GM23338 (cell line): ENCODE results near the gene NBAS. TPM values are rescaled to one million over a fixed set of nuclear protein-coding genes. Genes with fewer than 3 reads are reported as not detected.

ENCODE experiments used
- ATAC-seq: fragments of 200-7000 bp; cut with Tn5 transposase; 3 replicates; pipeline ENCODE4 v1.9.1; 2020
- DNase-seq: peaks from one replicate; pipeline ENCODE4 v3.0.0-alpha.2; 2015; ENCODE audit warnings: low spot score
- H2AFZ ChIP-seq: fragments of 200-600 bp; sonication (generic); 2 replicates; pipeline ENCODE4 v1.8.0; 2016; ENCODE audit warnings: antibody characterized with exemption, mild to moderate bottlenecking, moderate library complexity
- H3F3A ChIP-seq: fragments of 200-600 bp; sonication (generic); replicated peaks from 2 replicates; pipeline ENCODE4 v1.8.0; 2017; ENCODE audit warnings: antibody characterized with exemption, mixed run types, low read depth
- H3K27ac ChIP-seq: fragments of 200-600 bp; sonication (generic); 2 replicates; pipeline ENCODE4 v1.6.1; 2016; ENCODE audit warnings: low read depth
- H3K27me3 ChIP-seq: fragments of 200-600 bp; sonication (generic); 2 replicates; pipeline ENCODE4 v1.8.0; 2016; ENCODE audit warnings: mild to moderate bottlenecking, mixed run types, moderate library complexity; ENCODE audit not compliant: insufficient read depth
- H3K36me3 ChIP-seq: fragments of 200-600 bp; sonication (generic); 2 replicates; pipeline ENCODE4 v1.8.0; 2016; ENCODE audit warnings: mild to moderate bottlenecking; ENCODE audit not compliant: insufficient read depth
- H3K4me1 ChIP-seq: fragments of 200-600 bp; sonication (generic); 2 replicates; pipeline ENCODE4 v1.8.0; 2016; ENCODE audit warnings: mild to moderate bottlenecking, moderate library complexity; ENCODE audit not compliant: insufficient read depth
- H3K4me2 ChIP-seq: fragments of 200-600 bp; sonication (generic); 2 replicates; pipeline ENCODE4 v1.7.1; 2017; ENCODE audit warnings: mixed run types
- H3K4me3 ChIP-seq: fragments of 200-600 bp; sonication (generic); 2 replicates; pipeline ENCODE4 v1.6.1; 2016; ENCODE audit warnings: mixed run types
- H3K79me2 ChIP-seq: fragments of 200-600 bp; sonication (generic); replicated peaks from 2 replicates; pipeline ENCODE4 v1.8.0; 2017; ENCODE audit warnings: mild to moderate bottlenecking; ENCODE audit not compliant: insufficient read depth
- H3K9me2 ChIP-seq: fragments of 200-600 bp; sonication (generic); 2 replicates; pipeline ENCODE4 v1.8.0; 2017; ENCODE audit not compliant: insufficient read depth
- H4K20me1 ChIP-seq: fragments of 200-600 bp; sonication (generic); replicated peaks from 2 replicates; pipeline ENCODE4 v1.8.0; 2017; ENCODE audit warnings: mild to moderate bottlenecking; ENCODE audit not compliant: insufficient read depth
- H3K27ac Mint-ChIP-seq: 2 replicates; pipeline ENCODE4 v1.8.0; 2020; ENCODE audit warnings: inconsistent platforms, mild to moderate bottlenecking, moderate library complexity, mixed read lengths
- H3K27me3 Mint-ChIP-seq: 3 replicates; pipeline ENCODE4 v1.8.0; 2022; ENCODE audit warnings: low read depth, mild to moderate bottlenecking, moderate library complexity, mixed read lengths, inconsistent platforms; ENCODE audit not compliant: insufficient read depth, poor library complexity
- H3K36me3 Mint-ChIP-seq: 3 replicates; pipeline ENCODE4 v1.8.0; 2021; ENCODE audit warnings: low read depth, mild to moderate bottlenecking, inconsistent platforms, moderate library complexity, mixed read lengths
- H3K4me1 Mint-ChIP-seq: 3 replicates; pipeline ENCODE4 v1.8.0; 2020; ENCODE audit warnings: mild to moderate bottlenecking, inconsistent platforms, mixed read lengths
- H3K4me3 Mint-ChIP-seq: 3 replicates; pipeline ENCODE4 v1.8.0; 2021; ENCODE audit warnings: moderate library complexity, mild to moderate bottlenecking, inconsistent platforms, mixed read lengths
- H3K9me3 Mint-ChIP-seq: 3 replicates; pipeline ENCODE4 v1.8.0; 2020; ENCODE audit warnings: moderate library complexity, mild to moderate bottlenecking, inconsistent platforms, mixed read lengths
- CREB1 ChIP-seq: fragments of 250-450 bp; sonication (Bioruptor Pico); IDR thresholded peaks from 2 replicates; pipeline ENCODE4 v1.5.0; 2020; ENCODE audit warnings: low read depth, mild to moderate bottlenecking, moderate library complexity
- CTCF ChIP-seq, 2 experiments: fragments of 200-600 bp in 1 of 2; sonication (generic) in 1 of 2; conservative IDR thresholded peaks; 2 replicates each; pipeline versions ENCODE4 v1.5.1 to v1.6.1; 2016 to 2017; ENCODE audit warnings: antibody characterized with exemption in 2 of 2, low read depth in 2 of 2, mild to moderate bottlenecking in 2 of 2, moderate library complexity in 1 of 2
- EZH2 ChIP-seq: fragments of 200-600 bp; sonication (generic); IDR thresholded peaks from one replicate; pipeline ENCODE4 v1.8.0; 2017; ENCODE audit warnings: antibody characterized with exemption, mild to moderate bottlenecking, low read depth; ENCODE audit not compliant: unreplicated experiment
- EZH2phosphoT487 ChIP-seq: fragments of 200-600 bp; sonication (generic); IDR thresholded peaks from one replicate; pipeline ENCODE4 v1.8.1; 2018; ENCODE audit warnings: antibody characterized with exemption; ENCODE audit not compliant: unreplicated experiment
- JUNB ChIP-seq: IDR thresholded peaks from one replicate; pipeline ENCODE4 v1.6.1; 2016; ENCODE audit warnings: antibody characterized with exemption; ENCODE audit not compliant: unreplicated experiment
- NANOG ChIP-seq: IDR thresholded peaks from 2 replicates; pipeline ENCODE4 v1.6.1; 2016; ENCODE audit warnings: antibody characterized with exemption, borderline replicate concordance
- POLR2AphosphoS5 ChIP-seq: IDR thresholded peaks from 2 replicates; pipeline ENCODE4 v1.6.1; 2016; ENCODE audit warnings: antibody characterized with exemption, low read depth
- STAT1 ChIP-seq: IDR thresholded peaks from one replicate; pipeline ENCODE4 v1.6.1; 2016; ENCODE audit warnings: antibody characterized with exemption; ENCODE audit not compliant: unreplicated experiment
- ZNF114 ChIP-seq: fragments of 250-450 bp; sonication (Bioruptor Pico); IDR thresholded peaks from 2 replicates; pipeline ENCODE4 v1.5.0; 2020; ENCODE audit warnings: mild to moderate bottlenecking, moderate library complexity
- ZNF331 ChIP-seq: fragments of 250-450 bp; sonication (Bioruptor Pico); IDR thresholded peaks from 2 replicates; pipeline ENCODE4 v1.5.0; 2020; ENCODE audit warnings: low read depth, mild to moderate bottlenecking, moderate library complexity
- polyA plus RNA-seq: library from polyadenylated mRNA; unstranded; fragments of >200 nt; fragmentation: Nextera tagmentation; extraction: Ambion mirVana; gene quantifications from 2 replicates; pipeline ENCODE4 v1.2.1, GENCODE V29; 2016
- total RNA-seq: library from RNA; depleted of rRNA; stranded (reverse); fragments of >200 nt; shearing (Covaris generic); gene quantifications from 2 replicates; pipeline ENCODE4 v1.2.3, GENCODE V29; 2014
- TF ChIP-seq, protein P1 (sequence below): IDR thresholded peaks from 2 replicates; pipeline ENCODE4 v1.6.1; 2016; ENCODE audit warnings: antibody characterized with exemption
- TF ChIP-seq, protein P2 (sequence below): fragments of 250-450 bp; sonication (Bioruptor Pico); IDR thresholded peaks from 2 replicates; pipeline ENCODE4 v1.5.0; 2020; ENCODE audit warnings: mild to moderate bottlenecking, moderate library complexity
- TF ChIP-seq, protein P3 (sequence below): IDR thresholded peaks from one replicate; pipeline ENCODE4 v1.6.1; 2018; ENCODE audit warnings: antibody characterized with exemption; ENCODE audit not compliant: unreplicated experiment

The NBAS gene
- total and polyA plus RNA-seq, 2 experiments from 2014 or later: 24.8 to 38.9 TPM

DNA sequence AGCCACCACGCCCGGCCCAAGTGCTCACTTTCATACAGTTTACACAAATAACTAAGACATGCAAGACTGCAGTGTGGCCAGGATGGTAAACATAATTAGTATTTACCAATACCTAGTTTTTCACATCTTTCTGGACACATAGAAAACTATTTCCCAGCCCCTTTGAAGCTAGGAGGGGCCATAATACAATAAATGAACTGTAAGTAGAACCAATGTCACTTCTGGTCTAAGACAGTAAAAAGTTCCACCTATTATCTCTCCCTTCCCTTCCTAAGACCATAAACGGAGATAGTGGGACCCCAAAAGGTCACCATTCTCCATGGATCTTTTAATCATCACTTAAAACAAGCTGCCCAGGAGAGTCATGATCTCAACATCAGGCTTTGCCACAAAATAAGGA is 51.0 kb downstream of the NBAS start:
- Histone ChIP-seq H3K4me3 (no peak overlapping the region), H3K79me2 (no peaks in the 10 kb centered on the region), H3K27me3 (no peaks in the 10 kb centered on the region), H3K36me3 (peaks cover 4% of the 10 kb centered on the region; the same call in 1 of the 2 replicates), H3K9me2 (no peaks in the 10 kb centered on the region), H3F3A (no peaks in the 10 kb centered on the region), H4K20me1 (no peaks in the 10 kb centered on the region), H2AFZ (no peak overlapping the region), H3K4me1 (peaks cover 7% of the 10 kb centered on the region; the same call in 1 of the 2 replicates), H3K4me2 (no peak overlapping the region), H3K27ac (no peak overlapping the region)
- no peak for TF ChIP-seq POLR2AphosphoS5
- TF ChIP-seq, protein P1, sequence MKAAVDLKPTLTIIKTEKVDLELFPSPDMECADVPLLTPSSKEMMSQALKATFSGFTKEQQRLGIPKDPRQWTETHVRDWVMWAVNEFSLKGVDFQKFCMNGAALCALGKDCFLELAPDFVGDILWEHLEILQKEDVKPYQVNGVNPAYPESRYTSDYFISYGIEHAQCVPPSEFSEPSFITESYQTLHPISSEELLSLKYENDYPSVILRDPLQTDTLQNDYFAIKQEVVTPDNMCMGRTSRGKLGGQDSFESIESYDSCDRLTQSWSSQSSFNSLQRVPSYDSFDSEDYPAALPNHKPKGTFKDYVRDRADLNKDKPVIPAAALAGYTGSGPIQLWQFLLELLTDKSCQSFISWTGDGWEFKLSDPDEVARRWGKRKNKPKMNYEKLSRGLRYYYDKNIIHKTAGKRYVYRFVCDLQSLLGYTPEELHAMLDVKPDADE: no peak
- TF ChIP-seq ZNF331: no peak
- no peak for TF ChIP-seq STAT1
- TF ChIP-seq CREB1 (CRISPR knock-in tag): no peak
- no peak for TF ChIP-seq ZNF114 (CRISPR knock-in tag)
- no peak for TF ChIP-seq EZH2phosphoT487
- no peak for TF ChIP-seq EZH2
- TF ChIP-seq NANOG: no peak
- no peak for TF ChIP-seq JUNB
- TF ChIP-seq, protein P2, sequence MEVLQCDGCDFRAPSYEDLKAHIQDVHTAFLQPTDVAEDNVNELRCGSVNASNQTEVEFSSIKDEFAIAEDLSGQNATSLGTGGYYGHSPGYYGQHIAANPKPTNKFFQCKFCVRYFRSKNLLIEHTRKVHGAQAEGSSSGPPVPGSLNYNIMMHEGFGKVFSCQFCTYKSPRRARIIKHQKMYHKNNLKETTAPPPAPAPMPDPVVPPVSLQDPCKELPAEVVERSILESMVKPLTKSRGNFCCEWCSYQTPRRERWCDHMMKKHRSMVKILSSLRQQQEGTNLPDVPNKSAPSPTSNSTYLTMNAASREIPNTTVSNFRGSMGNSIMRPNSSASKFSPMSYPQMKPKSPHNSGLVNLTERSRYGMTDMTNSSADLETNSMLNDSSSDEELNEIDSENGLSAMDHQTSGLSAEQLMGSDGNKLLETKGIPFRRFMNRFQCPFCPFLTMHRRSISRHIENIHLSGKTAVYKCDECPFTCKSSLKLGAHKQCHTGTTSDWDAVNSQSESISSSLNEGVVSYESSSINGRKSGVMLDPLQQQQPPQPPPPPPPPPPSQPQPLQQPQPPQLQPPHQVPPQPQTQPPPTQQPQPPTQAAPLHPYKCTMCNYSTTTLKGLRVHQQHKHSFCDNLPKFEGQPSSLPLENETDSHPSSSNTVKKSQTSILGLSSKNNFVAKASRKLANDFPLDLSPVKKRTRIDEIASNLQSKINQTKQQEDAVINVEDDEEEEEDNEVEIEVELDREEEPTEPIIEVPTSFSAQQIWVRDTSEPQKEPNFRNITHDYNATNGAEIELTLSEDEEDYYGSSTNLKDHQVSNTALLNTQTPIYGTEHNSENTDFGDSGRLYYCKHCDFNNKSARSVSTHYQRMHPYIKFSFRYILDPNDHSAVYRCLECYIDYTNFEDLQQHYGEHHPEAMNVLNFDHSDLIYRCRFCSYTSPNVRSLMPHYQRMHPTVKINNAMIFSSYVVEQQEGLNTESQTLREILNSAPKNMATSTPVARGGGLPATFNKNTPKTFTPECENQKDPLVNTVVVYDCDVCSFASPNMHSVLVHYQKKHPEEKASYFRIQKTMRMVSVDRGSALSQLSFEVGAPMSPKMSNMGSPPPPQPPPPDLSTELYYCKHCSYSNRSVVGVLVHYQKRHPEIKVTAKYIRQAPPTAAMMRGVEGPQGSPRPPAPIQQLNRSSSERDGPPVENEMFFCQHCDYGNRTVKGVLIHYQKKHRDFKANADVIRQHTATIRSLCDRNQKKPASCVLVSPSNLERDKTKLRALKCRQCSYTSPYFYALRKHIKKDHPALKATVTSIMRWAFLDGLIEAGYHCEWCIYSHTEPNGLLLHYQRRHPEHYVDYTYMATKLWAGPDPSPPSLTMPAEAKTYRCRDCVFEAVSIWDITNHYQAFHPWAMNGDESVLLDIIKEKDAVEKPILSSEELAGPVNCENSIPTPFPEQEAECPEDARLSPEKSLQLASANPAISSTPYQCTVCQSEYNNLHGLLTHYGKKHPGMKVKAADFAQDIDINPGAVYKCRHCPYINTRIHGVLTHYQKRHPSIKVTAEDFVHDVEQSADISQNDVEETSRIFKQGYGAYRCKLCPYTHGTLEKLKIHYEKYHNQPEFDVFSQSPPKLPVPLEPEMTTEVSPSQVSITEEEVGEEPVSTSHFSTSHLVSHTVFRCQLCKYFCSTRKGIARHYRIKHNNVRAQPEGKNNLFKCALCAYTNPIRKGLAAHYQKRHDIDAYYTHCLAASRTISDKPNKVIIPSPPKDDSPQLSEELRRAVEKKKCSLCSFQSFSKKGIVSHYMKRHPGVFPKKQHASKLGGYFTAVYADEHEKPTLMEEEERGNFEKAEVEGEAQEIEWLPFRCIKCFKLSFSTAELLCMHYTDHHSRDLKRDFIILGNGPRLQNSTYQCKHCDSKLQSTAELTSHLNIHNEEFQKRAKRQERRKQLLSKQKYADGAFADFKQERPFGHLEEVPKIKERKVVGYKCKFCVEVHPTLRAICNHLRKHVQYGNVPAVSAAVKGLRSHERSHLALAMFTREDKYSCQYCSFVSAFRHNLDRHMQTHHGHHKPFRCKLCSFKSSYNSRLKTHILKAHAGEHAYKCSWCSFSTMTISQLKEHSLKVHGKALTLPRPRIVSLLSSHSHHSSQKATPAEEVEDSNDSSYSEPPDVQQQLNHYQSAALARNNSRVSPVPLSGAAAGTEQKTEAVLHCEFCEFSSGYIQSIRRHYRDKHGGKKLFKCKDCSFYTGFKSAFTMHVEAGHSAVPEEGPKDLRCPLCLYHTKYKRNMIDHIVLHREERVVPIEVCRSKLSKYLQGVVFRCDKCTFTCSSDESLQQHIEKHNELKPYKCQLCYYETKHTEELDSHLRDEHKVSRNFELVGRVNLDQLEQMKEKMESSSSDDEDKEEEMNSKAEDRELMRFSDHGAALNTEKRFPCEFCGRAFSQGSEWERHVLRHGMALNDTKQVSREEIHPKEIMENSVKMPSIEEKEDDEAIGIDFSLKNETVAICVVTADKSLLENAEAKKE (CRISPR knock-in tag): no peak
- TF ChIP-seq, protein P3, sequence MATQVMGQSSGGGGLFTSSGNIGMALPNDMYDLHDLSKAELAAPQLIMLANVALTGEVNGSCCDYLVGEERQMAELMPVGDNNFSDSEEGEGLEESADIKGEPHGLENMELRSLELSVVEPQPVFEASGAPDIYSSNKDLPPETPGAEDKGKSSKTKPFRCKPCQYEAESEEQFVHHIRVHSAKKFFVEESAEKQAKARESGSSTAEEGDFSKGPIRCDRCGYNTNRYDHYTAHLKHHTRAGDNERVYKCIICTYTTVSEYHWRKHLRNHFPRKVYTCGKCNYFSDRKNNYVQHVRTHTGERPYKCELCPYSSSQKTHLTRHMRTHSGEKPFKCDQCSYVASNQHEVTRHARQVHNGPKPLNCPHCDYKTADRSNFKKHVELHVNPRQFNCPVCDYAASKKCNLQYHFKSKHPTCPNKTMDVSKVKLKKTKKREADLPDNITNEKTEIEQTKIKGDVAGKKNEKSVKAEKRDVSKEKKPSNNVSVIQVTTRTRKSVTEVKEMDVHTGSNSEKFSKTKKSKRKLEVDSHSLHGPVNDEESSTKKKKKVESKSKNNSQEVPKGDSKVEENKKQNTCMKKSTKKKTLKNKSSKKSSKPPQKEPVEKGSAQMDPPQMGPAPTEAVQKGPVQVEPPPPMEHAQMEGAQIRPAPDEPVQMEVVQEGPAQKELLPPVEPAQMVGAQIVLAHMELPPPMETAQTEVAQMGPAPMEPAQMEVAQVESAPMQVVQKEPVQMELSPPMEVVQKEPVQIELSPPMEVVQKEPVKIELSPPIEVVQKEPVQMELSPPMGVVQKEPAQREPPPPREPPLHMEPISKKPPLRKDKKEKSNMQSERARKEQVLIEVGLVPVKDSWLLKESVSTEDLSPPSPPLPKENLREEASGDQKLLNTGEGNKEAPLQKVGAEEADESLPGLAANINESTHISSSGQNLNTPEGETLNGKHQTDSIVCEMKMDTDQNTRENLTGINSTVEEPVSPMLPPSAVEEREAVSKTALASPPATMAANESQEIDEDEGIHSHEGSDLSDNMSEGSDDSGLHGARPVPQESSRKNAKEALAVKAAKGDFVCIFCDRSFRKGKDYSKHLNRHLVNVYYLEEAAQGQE: no peak
- no peak for TF ChIP-seq CTCF (conservative IDR thresholded peaks at IDR 0.05; ENCODE audit: low read depth in 2 of 2)
- Mint-ChIP-seq H3K27ac (no peak overlapping the region), H3K27me3 (no peaks in the 10 kb centered on the region), H3K9me3 (no peaks in the 10 kb centered on the region), H3K4me3 (no peak overlapping the region), H3K36me3 (peaks cover 22% of the 10 kb centered on the region; the same call in 2 of the 3 replicates), H3K4me1 (peaks cover 16% of the 10 kb centered on the region; the same call in 2 of the 3 replicates)
- no peak for DNase-seq
- ATAC-seq: no peak
